HCT116 (cell line): ENCODE results near the gene PRKRIP1. TPM values are rescaled to one million over a fixed set of nuclear protein-coding genes. Genes with fewer than 3 reads are reported as not detected.
A peak's percentile ranks its signal among the peaks of the same experiment; 100 is the strongest.

Experiments
- ATAC-seq: fragments of 200-7000 bp; cut with Tn5 transposase; 2 replicates; pipeline ENCODE4 v1.9.1; 2020; ENCODE audit warnings: mild to moderate bottlenecking, moderate library complexity
- BruUV-seq: library from RNA; stranded (reverse); fragments of 400-500 nt; replicated peaks from 2 replicates; lab custom pipeline; 2021; lab: Mats Ljungman, UMichigan
- CTCF ChIA-PET: fragments of 300-600 bp; sonication (Branson Sonifier 250); formaldehyde crosslinking; loops from one replicate; lab custom pipeline; 2021; ENCODE audit warnings: antibody characterized with exemption; lab: Charles Lee
- POLR2A ChIA-PET: fragments of 300-600, 350-600 bp; sonication (Branson Sonifier 250); formaldehyde crosslinking; loops from one replicate; lab custom pipeline; 2021; ENCODE audit warnings: antibody characterized with exemption; lab: Charles Lee
- RAD21 ChIA-PET, 2 experiments: fragments of 300-600 bp; sonication (Branson Sonifier 250); formaldehyde crosslinking; loops; one replicate each; lab custom pipeline; 2023; ENCODE audit warnings: low total read pairs in 2 of 2; ENCODE audit not compliant: uncharacterized antibody in 2 of 2, unreplicated experiment in 2 of 2, low non-redundant PET in 1 of 2; lab: Charles Lee
- DNase-seq: peaks from one replicate; pipeline ENCODE4 v3.0.0-alpha.2; 2010; ENCODE audit warnings: low read depth, low spot score
- H2AFZ ChIP-seq: fragments of 200-600 bp; shearing (Covaris generic), sonication (generic); 2 replicates; pipeline ENCODE4 v1.6.1; 2017; ENCODE audit warnings: low read depth, mixed run types, mixed read lengths, antibody characterized with exemption, low read length; ENCODE audit not compliant: poor library complexity, severe bottlenecking
- H3K27ac ChIP-seq: 2 replicates; pipeline ENCODE4 v1.5.1; 2012; ENCODE audit warnings: low read depth, low read length
- H3K27me3 ChIP-seq: fragments of 200-600 bp; sonication (generic); 2 replicates; pipeline ENCODE4 v1.6.1; 2016; ENCODE audit warnings: mixed run types, low read length, mixed read lengths; ENCODE audit not compliant: insufficient read depth
- H3K36me3 ChIP-seq, 2 experiments: fragments of 200-500 bp in 1 of 2; fragments of 200-600 bp in 1 of 2; sonication (Bioruptor generic) in 1 of 2; sonication (generic) in 1 of 2; 2 replicates each; pipeline versions ENCODE4 v1.5.1 to v1.6.1; 2014 to 2016; ENCODE audit warnings: low read length in 2 of 2, inconsistent platforms in 1 of 2, mixed read lengths in 1 of 2, mixed run types in 1 of 2; ENCODE audit not compliant: insufficient read depth in 2 of 2, control insufficient read depth in 1 of 2
- H3K4me1 ChIP-seq, 2 experiments: fragments of 200-600 bp in 1 of 2; sonication (generic) in 1 of 2; 2 replicates each; pipeline versions ENCODE4 v1.5.1 to v1.6.1; 2012 to 2017; ENCODE audit warnings: low read length in 2 of 2, inconsistent platforms in 1 of 2, mild to moderate bottlenecking in 1 of 2, mixed read lengths in 1 of 2, mixed run types in 1 of 2, moderate library complexity in 1 of 2; ENCODE audit not compliant: insufficient read depth in 2 of 2, control insufficient read depth in 1 of 2
- H3K4me2 ChIP-seq: fragments of 200-600 bp; sonication (generic); 2 replicates; pipeline ENCODE4 v1.6.1; 2017; ENCODE audit warnings: mixed run types, low read length, mixed read lengths
- H3K4me3 ChIP-seq, 2 experiments: fragments of 200-600 bp in 1 of 2; sonication (generic) in 1 of 2; replicated peaks in 1 of 2; 2 replicates each; pipeline ENCODE4 v1.5.1; 2011 to 2016; ENCODE audit warnings: low read length in 2 of 2, control low read depth in 1 of 2, low read depth in 1 of 2, mild to moderate bottlenecking in 1 of 2, mixed read lengths in 1 of 2, mixed run types in 1 of 2
- H3K79me2 ChIP-seq: fragments of 200-600 bp; sonication (generic); 2 replicates; pipeline ENCODE4 v1.6.1; 2017; ENCODE audit warnings: mild to moderate bottlenecking, mixed run types, low read length, moderate library complexity, mixed read lengths; ENCODE audit not compliant: insufficient read depth
- H3K9ac ChIP-seq: fragments of 200-600 bp; sonication (generic); 2 replicates; pipeline ENCODE4 v1.6.1; 2016; ENCODE audit warnings: low read length, mixed read lengths
- H3K9me2 ChIP-seq: fragments of 200-600 bp; sonication (generic), shearing (Covaris generic); 2 replicates; pipeline ENCODE4 v1.6.1; 2017; ENCODE audit warnings: mixed run types, mild to moderate bottlenecking, moderate library complexity; ENCODE audit not compliant: insufficient read depth
- H3K9me3 ChIP-seq, 2 experiments: fragments of 200-500 bp in 1 of 2; fragments of 200-600 bp in 1 of 2; sonication (Bioruptor generic) in 1 of 2; sonication (generic) in 1 of 2; 2 replicates each; pipeline ENCODE4 v1.6.1; 2014 to 2017; ENCODE audit warnings: low read length in 2 of 2, mixed read lengths in 2 of 2, inconsistent platforms in 1 of 2, low read depth in 1 of 2, mild to moderate bottlenecking in 1 of 2, mixed run types in 1 of 2, moderate library complexity in 1 of 2; ENCODE audit not compliant: control insufficient read depth in 1 of 2, insufficient read depth in 1 of 2
- H4K20me1 ChIP-seq: fragments of 200-600 bp; sonication (generic), shearing (Covaris generic); 2 replicates; pipeline ENCODE4 v1.6.1; 2017; ENCODE audit warnings: mixed run types, mild to moderate bottlenecking, moderate library complexity; ENCODE audit not compliant: insufficient read depth
- CBX3 ChIP-seq: IDR thresholded peaks from 2 replicates; pipeline ENCODE4 v1.6.1; 2012; ENCODE audit warnings: low read depth
- EGR1 ChIP-seq: IDR thresholded peaks from 2 replicates; pipeline ENCODE4 v1.6.1; 2012; ENCODE audit warnings: low read depth
- FOSL1 ChIP-seq: IDR thresholded peaks from 2 replicates; pipeline ENCODE4 v1.6.1; 2012; ENCODE audit warnings: low read depth
- JUND ChIP-seq: IDR thresholded peaks from 2 replicates; pipeline ENCODE4 v1.6.1; 2012
- POLR2A ChIP-seq: IDR thresholded peaks from 2 replicates; pipeline ENCODE4 v1.7.0; 2011; ENCODE audit warnings: borderline replicate concordance; ENCODE audit not compliant: insufficient read depth, insufficient read length; ENCODE audit errors: extremely low read depth
- RAD21 ChIP-seq: IDR thresholded peaks from 2 replicates; pipeline ENCODE4 v1.6.1; 2012; ENCODE audit warnings: low read depth, mild to moderate bottlenecking
- REST ChIP-seq: IDR thresholded peaks from 2 replicates; pipeline ENCODE4 v1.6.1; 2012; ENCODE audit warnings: low read depth
- SIN3A ChIP-seq: IDR thresholded peaks from 2 replicates; pipeline ENCODE4 v1.6.1; 2012; ENCODE audit warnings: low read depth
- SP1 ChIP-seq: IDR thresholded peaks from 2 replicates; pipeline ENCODE4 v1.6.1; 2012; ENCODE audit warnings: low read depth
- SRF ChIP-seq: IDR thresholded peaks from 2 replicates; pipeline ENCODE4 v1.6.1; 2012; ENCODE audit warnings: low read depth
- TCF7L2 ChIP-seq: IDR thresholded peaks from 2 replicates; pipeline ENCODE4 v1.7.0; 2011; ENCODE audit warnings: borderline replicate concordance, inconsistent platforms; ENCODE audit not compliant: insufficient read depth, insufficient read length; ENCODE audit errors: extremely low read depth
- ZBTB33 ChIP-seq: IDR thresholded peaks from 2 replicates; pipeline ENCODE4 v1.6.1; 2011; ENCODE audit warnings: mild to moderate bottlenecking, low read length, moderate library complexity; ENCODE audit not compliant: insufficient replicate concordance; ENCODE audit errors: extremely low read depth
- ZFX ChIP-seq: fragments of 450-650 bp; IDR thresholded peaks from 2 replicates; pipeline ENCODE4 v1.6.1; 2017
- ZNF274 ChIP-seq: fragments of 200-500 bp; sonication (Bioruptor generic); IDR thresholded peaks from 2 replicates; pipeline ENCODE4 v1.6.1; 2014; ENCODE audit warnings: mild to moderate bottlenecking, low read depth, low read length, inconsistent platforms
- intact Hi-C: fragments of 100-400 bp; cut with micrococcal nuclease; formaldehyde crosslinking; loops from 2 replicates; pipeline ENCODE4 v1.10.0; 2022
- total RNA-seq: library from RNA; stranded (reverse); gene quantifications from one replicate; pipeline ENCODE4 v1.2.1, GENCODE V29; 2021; ENCODE audit not compliant: unreplicated experiment

Gene PRKRIP1
- total RNA-seq, 1 experiment from 2014 or later, result 23.0 TPM

- Histone ChIP-seq H3K9me2 (no peaks in the 10 kb centered on the region), H3K36me3 (no peaks in the 10 kb centered on the region; a peak in 1 of 4 replicates), H3K4me3 (peak overlapping the region; percentile 93 to 99), H3K79me2 (peaks cover 40% of the 10 kb centered on the region), H3K4me1 (peaks cover 5 to 17% of the 10 kb centered on the region in 2 experiments; a peak in 2 of 4 replicates), H3K4me2 (peak overlapping the region; percentile 84), H2AFZ (no peak overlapping the region), H3K9ac (no peak overlapping the region), H3K27ac (peak overlapping the region; percentile 22; the same call in 1 of the 2 replicates), H3K27me3 (no peaks in the 10 kb centered on the region), H3K9me3 (no peaks in the 10 kb centered on the region), H4K20me1 (no peaks in the 10 kb centered on the region)
- ATAC-seq (no peak), DNase-seq (no peak)
- intact Hi-C loops, result no loop called here
- POLR2A ChIA-PET, result interaction anchor here (0.6 to 1.1 kb wide), 2 partner anchors 10 to 34 kb away, joined by 3 read pairs; no protein-coding TSS in a partner anchor
- CTCF ChIA-PET, result no interaction called here
- no TSS peak for BruUV-seq
- RAD21 ChIA-PET, result no interaction called here
- no peak for TF ChIP-seq ZNF274
- no peak for TF ChIP-seq SP1
- no peak for TF ChIP-seq POLR2A
- TF ChIP-seq ZFX, result no peak
- no peak for TF ChIP-seq TCF7L2
- TF ChIP-seq JUND, result no peak
- TF ChIP-seq EGR1, result no peak
- TF ChIP-seq SRF, result no peak
- no peak for TF ChIP-seq FOSL1
- TF ChIP-seq REST, result no peak
- no peak for TF ChIP-seq SIN3A
- no peak for TF ChIP-seq RAD21
- no peak for TF ChIP-seq CBX3
- no peak for TF ChIP-seq ZBTB33
Observed at GRCh38 chr7:102466097-102466496, 69.9 kb downstream of the PRKRIP1 start.
